Suprapubic skin (tissue), 4 donors: ENCODE results near the gene MPDU1.

Experiments
- EP300 ChIP-seq: sonication (generic); formaldehyde crosslinking; IDR thresholded peaks from one replicate; pipeline ENCODE4 v1.6.1; 2017; ENCODE audit warnings: antibody characterized with exemption
- POLR2A ChIP-seq, 2 donors: fragments of 450-650 bp; IDR thresholded peaks; one replicate each; pipeline ENCODE4 v1.6.1; 2017; ENCODE audit warnings: antibody characterized with exemption in 2 of 2, mild to moderate bottlenecking in 2 of 2, moderate library complexity in 2 of 2
- POLR2AphosphoS5 ChIP-seq, 3 donors: sonication (generic); formaldehyde crosslinking; IDR thresholded peaks; one replicate each; pipeline ENCODE4 v1.6.1; 2017; ENCODE audit warnings: antibody characterized with exemption in 3 of 3
- TF ChIP-seq, protein P1 (sequence below), 2 donors: fragments of 200-600 bp in 1 of 2; fragments of 450-650 bp in 1 of 2; sonication (generic) in 1 of 2; IDR thresholded peaks; one replicate each; pipeline ENCODE4 v1.5.1; 2016 to 2019; ENCODE audit warnings: antibody characterized with exemption in 2 of 2, mild to moderate bottlenecking in 1 of 2, moderate library complexity in 1 of 2

- TF ChIP-seq, protein P1, sequence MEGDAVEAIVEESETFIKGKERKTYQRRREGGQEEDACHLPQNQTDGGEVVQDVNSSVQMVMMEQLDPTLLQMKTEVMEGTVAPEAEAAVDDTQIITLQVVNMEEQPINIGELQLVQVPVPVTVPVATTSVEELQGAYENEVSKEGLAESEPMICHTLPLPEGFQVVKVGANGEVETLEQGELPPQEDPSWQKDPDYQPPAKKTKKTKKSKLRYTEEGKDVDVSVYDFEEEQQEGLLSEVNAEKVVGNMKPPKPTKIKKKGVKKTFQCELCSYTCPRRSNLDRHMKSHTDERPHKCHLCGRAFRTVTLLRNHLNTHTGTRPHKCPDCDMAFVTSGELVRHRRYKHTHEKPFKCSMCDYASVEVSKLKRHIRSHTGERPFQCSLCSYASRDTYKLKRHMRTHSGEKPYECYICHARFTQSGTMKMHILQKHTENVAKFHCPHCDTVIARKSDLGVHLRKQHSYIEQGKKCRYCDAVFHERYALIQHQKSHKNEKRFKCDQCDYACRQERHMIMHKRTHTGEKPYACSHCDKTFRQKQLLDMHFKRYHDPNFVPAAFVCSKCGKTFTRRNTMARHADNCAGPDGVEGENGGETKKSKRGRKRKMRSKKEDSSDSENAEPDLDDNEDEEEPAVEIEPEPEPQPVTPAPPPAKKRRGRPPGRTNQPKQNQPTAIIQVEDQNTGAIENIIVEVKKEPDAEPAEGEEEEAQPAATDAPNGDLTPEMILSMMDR (IDR thresholded peaks at IDR 0.05), result no peak
- TF ChIP-seq POLR2A (IDR thresholded peaks at IDR 0.05) (peak in 1 of 2 donors; percentile 11), EP300 (no peak), POLR2AphosphoS5 (IDR thresholded peaks at IDR 0.05) (peak; percentile 47 to 89 (median 81))
Measured at GRCh38 chr17:7573324-7574080, 10.2 kb upstream of the MPDU1 start.
